ENCODE data around the gene SPRR1B.
"Not testable (repeated sequence)": the region's sequence is repeated elsewhere in the genome, so short reads cannot be mapped to it uniquely, and the experiment has no call there.

Gene SPRR1B, protein sequence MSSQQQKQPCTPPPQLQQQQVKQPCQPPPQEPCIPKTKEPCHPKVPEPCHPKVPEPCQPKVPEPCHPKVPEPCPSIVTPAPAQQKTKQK

DNA sequence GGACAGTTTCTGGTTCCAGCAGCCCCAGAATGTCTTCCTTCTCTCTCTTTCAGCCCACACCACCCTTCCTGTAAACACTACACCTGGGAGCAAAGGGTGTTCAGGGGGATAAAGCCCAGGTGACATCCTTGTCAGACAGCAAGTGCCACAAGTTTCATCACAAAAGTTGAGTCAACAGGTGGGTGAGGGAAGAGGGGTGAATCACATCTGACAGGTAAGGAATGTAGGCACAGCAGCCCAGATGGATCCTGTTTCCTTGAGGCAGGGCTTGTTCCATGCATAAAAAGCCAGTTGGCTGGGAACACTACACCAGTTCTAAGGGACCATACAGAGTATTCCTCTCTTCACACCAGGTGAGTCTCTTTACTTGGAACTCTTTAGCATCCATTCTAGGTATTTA is at the start of gene SPRR1B:
Gene SPRR1B (plus strand): TSS at position 309 of the 400 bp plus-strand sequence. CDS start 1,143 bp downstream, outside the sequence.
- DNase-seq, result no peak

DNA sequence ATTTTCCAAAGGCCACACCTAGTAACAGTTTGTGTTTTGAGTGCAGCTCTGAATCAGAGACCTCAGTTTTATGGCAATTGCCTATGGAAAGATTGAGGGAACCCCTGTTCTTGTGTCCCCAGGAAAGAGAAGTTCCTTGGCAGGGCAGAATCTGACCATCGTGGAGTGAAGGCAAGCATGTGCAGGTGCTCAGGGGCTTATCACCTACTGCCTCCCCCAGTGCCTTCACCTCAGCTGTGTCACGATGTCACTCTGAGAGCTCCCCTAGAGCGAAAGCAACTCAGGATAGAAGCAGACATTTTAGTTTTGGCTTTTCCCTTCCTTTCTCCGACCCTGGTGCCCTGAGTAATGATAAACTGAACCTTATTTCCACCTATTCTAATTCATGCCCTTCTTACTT is 48.9 kb upstream of the SPRR1B start:
- no peak for DNase-seq

DNA sequence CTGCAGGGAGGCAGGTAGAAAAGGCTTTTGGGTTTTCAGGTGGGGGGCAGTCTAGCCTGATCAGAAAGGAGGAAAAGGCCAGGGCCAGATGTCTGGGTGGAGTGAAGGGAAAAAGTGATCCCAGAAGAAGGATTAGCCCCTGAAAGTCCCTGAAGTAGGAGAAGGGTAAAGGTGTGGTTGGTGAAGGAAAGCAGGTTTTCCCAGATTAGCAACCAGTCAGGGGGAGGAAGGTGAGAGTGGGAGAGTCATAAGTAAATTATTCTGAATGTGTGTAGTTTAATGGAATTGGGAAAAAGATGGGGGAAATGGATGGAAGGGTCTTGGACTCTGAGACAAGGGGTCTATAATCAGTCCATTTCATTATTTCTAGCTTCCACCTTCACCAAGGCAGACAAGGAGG is 47.8 kb upstream of the SPRR1B start:
- DNase-seq, result no peak

DNA sequence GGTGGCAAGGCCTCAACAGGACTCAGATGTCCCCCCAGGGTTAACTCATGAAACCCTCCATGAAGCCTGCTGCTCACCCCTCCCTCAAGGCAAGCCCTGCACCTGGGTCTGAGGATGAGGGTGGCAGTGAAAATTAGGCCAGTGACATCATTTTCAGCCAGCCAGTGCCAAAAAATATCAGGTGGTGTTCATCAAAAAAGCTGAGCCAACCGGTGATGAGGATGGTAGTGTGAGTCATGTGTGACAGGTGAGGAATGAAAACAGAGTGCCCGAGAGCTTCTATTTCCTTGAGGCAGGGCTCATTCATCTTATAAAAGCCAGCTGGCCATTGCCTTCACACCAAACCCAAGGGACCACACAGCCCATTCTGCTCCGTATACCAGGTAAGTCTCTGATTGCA is 47.3 kb upstream of the SPRR1B start, which contains the start of gene SPRR1A:
Gene SPRR1A (plus strand): TSS at position 339 of the 400 bp plus-strand sequence. CDS start 1,150 bp downstream, outside the sequence.
- DNase-seq, result no peak

DNA sequence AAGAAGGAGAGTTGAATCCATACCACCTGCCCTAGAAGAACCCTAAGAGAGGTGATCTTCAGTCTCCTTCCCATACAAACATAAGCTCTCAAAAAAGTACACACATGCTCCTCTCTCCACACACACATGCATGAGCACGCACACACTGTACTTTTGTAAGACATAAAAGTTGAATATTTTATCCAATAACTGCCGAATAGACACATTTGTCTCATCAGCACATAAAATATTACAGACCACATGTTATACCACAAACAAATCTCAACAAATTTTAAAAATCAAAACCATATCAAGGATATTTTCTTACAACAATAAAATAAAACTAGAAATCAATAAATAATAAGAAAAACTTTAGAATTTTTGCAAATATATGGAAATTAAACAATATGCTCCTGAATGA is 44.4 kb upstream of the SPRR1B start:
- DNase-seq, result no peak

DNA sequence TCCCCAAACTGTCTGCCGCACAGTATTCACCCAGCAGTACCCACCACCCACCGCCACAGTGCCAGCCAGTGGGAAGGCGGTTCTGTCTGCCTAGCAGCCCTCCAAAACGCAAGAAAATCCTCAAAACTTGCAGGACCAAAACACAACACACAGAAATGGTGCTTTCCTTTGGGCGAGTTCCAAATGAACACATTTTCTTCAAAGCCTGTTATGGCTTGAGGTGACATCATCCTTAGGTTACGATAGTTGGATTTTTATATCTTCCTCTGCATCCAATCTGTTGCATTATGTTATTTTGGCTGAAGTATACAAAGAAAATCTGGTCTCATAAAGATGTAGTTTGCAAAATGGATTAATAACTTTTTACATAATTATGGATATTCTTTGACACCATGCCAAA is 37.8 kb upstream of the SPRR1B start:
- DNase-seq, result no peak

DNA sequence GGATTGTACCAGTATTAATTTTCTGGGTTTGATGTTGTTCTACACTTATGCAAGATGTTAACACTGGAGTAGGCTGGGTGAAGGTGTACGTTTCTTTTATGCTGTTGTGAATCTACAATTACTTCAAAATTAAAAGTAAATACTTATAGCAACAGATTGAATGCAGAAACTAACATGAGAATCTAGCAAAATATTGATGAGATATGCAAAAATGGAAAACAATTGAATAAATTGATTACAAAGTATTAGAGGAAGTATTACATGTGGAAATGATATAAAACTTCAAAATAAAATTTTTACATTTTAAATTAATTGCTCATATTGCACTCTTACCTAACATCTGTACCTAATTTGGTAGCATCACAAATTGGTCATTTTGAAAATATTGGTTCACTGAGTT is 35.2 kb upstream of the SPRR1B start:
- DNase-seq, result no peak

DNA sequence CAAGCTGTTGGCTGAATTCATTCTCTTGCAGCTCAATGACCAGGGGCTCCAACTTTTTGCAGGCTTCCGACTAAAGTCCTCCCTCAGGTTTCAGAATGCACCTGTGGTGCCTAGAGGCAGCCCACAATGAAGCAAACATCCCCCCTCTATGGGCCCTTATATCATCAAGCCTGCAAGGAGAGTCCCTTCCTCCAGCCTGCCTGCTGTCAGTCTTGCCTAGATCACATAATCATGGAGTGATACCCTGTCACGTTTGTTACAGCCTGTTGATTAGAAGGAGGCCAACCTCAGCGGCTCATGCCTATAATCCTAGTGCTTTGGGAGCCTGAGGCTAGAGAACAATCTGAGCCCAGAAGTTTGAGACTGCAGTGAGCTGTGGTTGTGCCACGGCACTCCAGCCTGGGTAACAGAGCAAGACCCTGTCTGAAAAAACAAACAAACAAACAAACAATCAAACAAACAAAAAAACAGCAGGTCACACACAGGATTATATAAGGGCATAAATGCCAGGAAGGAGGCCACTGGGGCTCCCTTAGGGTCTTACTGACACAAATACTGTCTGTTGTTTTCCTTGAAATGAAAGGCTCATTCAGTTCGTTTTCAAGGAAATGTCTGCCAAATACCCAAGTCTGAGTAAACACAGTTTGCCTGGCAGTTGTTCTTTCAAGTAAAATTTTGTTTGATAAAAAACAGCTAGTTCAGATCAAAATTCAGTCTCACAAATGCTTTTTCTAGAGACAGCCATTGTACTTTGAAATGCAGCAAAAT is 34.2 kb upstream of the SPRR1B start:
- DNase-seq, result no peak

DNA sequence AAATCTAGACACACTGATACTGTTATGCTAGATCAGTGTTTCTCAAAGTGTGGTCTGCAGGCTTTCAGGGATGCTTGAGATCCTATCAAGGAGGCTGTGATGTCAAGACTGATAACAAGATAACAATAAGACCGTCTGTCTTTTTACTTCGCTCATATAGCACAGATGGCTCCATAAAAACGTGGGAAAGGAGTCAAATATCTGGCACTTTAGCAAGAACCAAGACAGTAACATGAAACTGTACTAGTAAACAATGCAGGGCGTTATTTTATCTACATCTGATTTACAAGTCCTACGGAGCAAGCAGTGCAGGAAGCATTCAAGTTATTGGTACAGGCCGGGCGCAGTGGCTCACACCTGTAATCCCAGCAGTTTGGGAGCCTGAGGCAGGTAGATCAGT is 33.1 kb upstream of the SPRR1B start:
- DNase-seq, result no peak

DNA sequence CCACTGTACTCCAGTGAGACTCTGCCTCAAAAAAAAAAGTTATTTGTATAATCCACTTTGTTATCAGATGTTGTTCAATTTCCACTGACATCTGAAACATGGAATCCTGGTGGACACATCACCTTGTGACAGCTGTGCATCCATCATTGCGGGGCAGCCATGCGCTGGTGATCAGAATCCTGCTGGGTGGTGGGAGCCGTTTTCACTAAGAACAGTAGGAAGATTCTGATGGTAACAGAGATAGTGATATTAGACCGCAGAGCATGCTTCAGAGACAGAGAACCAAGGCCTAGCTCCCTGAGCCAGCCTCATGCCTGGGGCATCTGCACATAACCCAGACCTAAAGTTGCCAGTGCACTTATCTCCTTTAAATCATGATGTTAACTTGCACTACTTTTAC is 32.5 kb upstream of the SPRR1B start:
- DNase-seq, result no peak

DNA sequence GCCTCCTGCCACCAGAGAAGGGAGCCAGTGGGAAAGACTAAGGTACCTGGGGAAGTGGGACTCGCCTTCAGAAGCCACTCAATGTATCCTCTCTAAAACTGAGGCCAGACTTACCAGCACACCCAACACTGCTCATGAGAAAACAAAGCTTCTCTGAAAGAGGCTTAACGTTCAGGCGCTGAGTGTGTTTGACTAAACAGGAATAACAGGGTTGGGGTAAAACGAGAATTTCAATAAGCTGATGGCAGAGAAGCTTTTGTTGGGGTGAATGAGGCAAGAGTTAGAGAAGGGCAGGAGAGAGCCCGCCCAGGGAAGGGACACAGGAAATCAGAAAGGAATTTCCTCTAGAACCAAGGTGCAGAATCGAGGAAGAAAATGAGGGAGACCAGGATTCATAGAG is 31.2 kb upstream of the SPRR1B start:
- no peak for DNase-seq

DNA sequence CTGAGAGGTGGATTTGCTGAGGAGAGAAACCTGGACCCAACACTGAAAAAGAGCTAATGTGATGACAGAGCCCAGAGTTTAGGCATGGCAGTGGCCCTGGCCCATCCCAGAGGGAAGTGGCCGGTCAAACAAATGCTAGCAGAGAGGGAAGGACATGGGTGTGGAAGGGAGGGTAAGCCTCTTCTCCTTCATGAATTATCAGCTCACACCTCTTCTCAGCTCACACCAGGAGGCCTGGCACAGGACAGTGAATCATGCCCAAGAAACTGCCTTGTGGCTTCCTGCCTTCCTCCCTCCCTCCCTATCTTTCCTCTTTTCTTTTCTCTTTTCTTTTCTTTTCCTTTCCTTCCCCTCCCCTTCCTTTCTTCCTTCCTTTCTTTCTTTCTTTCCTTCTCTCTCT is 30.7 kb upstream of the SPRR1B start:
- no peak for DNase-seq

DNA sequence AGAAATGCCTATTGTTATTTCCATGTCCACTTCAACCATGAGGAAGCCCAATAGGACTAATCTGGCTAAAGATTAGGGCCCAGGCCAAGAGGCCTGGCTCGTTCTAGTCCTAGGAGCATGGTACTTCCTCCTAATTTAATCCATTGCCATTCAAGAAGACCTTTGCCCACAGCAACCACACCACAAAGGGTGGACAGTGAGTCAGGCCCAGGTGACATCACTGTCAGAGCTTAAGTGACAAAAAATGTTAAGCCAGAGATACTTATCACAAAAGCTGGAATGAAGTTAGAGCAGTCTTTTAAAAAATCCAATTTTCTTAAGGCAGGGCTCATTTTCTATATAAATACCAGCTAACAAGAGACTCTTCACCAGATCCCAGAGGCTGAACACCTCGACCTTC is 29.6 kb upstream of the SPRR1B start, which contains the start of gene SPRR3:
Gene SPRR3 (plus strand): TSS at position 368 of the 400 bp plus-strand sequence. CDS start 1,272 bp downstream, outside the sequence.
- no peak for DNase-seq

DNA sequence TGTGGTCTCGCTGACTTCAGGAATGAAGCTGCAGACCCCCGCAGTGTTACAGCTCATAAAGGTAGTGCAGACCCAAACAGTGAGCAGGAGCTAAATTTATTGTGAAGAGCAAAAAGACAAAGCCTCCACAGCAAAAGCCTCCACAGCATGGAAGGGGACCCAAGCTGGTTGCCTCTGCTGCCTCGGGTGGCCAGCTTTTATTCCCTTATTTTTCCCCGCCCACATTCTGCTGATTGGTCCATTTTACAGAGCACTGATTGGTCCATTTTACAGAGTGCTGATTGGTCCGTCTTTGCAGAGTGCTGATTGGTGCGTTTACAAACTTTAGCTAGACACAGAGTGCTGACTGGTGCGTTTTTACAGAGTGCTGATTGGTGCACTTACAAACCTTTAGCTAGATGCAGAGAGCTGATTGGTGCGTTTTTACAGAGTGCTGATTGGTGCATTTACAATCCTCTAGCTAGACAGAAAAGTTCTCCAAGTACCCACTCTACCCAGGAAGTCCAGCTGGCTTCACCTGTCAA is 19.7 kb upstream of the SPRR1B start:
- DNase-seq, result not testable (repeated sequence)

DNA sequence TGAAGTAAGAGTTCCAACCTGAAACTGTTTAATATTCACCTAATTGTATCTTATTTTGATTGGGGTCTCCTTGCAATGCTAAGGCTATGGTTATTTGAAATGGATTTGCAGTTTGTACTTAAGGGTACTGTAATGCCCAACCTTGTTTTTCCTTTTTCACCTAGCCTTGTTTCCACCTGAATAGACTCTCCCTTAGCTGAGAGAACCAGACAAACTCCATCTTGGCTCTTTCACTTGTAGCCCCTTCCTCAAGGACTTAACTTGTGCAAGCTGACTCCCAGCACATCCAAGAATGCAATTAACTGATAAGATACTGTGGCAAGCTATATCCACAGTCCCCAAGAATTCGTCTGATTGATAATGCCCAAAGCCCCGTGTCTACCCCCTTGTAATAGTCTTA is 9.2 kb upstream of the SPRR1B start:
- DNase-seq, result not testable (repeated sequence)

DNA sequence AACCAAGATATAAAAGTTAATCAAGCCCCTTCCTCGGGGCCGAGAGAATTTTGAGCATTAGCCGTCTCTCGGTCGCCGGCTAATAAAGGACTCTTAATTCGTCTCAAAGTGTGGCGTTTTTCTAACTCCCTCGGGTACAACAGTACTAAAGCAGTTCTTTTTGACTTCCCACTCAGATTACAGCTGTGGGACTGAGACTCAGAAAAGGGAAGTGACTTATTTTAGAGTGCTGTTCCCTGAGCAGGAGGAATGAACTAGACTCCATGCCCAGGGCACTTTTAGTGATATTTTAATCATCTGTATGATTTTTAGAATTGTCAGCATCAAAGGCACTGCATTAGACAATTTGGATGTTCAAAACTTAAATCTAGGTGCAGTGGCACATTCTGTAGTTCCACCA is 8.7 kb upstream of the SPRR1B start:
- not testable (repeated sequence) for DNase-seq

DNA sequence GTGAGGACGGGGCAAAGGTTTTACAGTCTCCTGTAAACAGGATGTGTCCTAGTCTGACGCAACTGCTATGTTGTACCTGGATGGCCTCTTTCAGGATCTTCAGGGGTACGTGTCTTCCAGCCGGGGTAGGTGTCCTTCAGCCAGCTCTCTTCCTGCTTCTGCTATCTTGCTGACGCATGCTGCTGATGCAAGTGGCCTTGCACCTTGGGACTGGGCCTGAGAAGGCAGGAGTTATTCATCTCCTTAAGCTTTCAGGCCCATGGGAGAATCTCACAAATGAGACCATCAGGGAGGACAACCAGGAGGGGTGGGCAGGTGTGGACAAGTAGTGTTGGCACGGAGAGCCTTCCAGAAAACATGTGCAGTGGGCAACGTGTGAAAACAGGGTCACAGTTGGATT is 7.9 kb upstream of the SPRR1B start:
- DNase-seq, result no peak

DNA sequence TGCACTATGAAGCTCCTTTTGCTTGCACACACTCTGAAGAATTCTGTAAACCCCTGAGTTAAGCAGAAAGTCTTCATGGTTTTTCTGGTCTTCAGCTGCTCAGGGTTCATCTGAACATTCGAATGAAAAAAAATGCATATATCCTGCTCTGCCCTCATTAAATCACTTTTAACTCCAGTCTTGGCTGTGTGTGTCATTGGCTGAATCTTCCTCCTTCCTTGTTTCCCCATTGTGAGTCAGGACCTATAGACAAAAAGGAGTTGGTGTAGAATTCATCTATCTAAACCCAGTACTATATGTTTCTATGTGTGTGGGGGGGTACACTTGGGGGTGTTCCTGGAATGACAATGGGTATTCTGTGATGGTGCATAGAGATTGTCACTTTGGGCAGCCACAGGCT is 6.6 kb upstream of the SPRR1B start:
- no peak for DNase-seq

DNA sequence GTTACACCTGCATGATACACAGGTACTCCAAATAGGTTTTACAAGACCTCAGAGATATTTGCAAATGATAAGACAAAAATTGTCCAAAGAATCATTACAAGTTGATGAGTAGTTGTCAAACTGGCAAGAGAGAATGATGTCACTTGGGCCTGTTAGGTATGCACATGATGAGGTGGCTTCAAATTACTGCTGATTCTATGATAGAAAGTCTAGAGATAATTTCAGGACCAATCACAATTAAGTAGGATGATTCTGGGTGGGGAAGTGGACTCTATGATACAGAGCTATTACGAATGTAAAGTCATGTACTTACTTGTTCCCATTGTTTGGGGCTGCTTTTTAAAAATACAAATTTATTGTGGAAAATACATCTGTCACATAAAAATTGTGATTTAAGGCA is 5.2 kb upstream of the SPRR1B start:
- DNase-seq, result no peak

DNA sequence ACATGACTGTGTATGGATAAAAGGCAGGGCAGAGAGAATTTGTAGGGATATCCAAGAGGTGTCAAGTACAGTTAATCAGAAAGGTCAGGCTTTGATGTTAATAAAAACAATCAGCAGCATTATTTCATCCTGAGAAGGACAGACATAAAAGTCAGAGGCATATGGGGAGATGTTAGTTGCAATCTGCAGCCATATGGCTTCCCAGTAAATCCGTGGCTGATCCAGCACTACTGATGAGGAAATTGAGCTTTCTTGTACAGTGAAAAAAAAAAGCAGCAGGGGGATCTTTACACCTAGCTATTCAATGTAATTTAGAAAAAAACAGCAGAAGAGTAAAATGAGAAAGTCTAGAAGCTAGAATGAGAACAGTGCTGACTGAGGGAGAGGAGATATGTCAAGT is 2.2 kb upstream of the SPRR1B start:
- DNase-seq, result no peak

DNA sequence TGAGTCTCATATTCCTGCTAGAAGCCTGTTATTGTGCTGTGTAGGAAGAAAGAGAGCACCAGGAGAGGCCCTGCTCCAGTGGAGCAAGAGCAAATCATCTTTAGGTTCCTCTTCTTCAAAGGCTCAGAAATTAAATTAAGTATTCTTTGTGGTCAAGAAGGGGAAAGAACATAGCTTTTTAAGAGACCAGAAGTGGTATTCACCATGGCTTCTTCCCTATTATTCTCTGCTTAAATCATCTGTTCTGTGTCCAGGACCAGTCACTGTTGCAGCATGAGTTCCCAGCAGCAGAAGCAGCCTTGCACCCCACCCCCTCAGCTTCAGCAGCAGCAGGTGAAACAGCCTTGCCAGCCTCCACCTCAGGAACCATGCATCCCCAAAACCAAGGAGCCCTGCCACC is 1.1 kb downstream of the SPRR1B start:
- no peak for DNase-seq

DNA sequence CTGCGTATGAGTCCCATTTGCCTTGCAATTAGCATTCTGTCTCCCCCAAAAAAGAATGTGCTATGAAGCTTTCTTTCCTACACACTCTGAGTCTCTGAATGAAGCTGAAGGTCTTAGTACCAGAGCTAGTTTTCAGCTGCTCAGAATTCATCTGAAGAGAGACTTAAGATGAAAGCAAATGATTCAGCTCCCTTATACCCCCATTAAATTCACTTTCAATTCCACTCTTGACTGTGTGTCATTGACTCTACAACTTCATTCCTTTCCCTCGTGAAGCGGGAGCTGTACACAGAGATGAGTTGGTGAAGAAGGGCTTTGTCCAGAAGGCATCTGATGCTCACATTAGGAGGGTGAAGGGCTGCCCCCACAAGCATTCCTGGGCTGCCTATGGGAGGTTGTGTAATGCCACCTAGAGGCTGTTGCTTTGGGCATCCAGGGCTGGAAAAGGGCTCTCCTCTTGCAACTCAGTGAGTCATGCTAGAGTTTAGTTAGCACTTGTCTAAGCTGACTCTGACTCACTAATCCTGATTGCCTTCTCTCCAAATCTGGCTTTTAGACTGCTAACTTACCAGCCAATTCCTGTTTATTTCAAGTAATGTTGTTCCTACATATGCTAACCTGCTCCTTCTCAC is 1.8 kb downstream of the SPRR1B start:
- DNase-seq, result no peak

DNA sequence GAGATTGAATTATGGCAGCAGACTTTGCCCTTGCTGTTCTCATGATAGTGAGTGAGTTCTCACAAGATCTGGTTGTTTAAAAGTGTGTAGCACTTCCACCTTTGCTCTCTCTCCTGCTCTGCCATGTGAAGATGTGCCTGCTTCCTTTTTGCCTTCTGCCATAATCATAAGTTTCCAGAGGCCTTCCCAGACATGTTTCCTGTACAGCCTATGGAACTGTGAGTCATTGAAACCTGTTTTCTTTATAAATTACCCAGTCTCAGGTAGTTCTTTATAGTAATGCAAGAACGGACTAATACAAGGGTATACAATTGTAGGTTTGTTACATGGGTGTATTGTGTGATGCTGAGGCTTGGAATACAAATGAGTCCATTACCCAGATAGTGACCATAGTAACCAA is 4.2 kb downstream of the SPRR1B start:
- DNase-seq, result no peak
